IMR-90 (cell line): Measurements from ENCODE around the gene ALPP. TPM values are rescaled to one million over a fixed set of nuclear protein-coding genes. Genes with fewer than 3 reads are reported as not detected.

ENCODE experiments used
- ATAC-seq: fragments of 200-7000 bp; cut with Tn5 transposase; 2 replicates; pipeline ENCODE4 v1.9.1; 2020; ENCODE audit warnings: low read depth, mild to moderate bottlenecking, moderate library complexity
- BruUV-seq: library from RNA; stranded (reverse); fragments of 400-500 nt; replicated peaks from 2 replicates; lab custom pipeline; 2021; lab: Mats Ljungman, UMichigan
- CTCF ChIA-PET: fragments of 300-600 bp; formaldehyde crosslinking; extraction: SDS; loops from one replicate; lab custom pipeline; 2021; ENCODE audit warnings: antibody characterized with exemption; lab: Yijun Ruan, JAX
- POLR2A ChIA-PET: fragments of 300-600 bp; sonication (Branson Sonifier 250); formaldehyde crosslinking; loops from one replicate; lab custom pipeline; 2022; ENCODE audit warnings: antibody characterized with exemption; ENCODE audit not compliant: unreplicated experiment; lab: Charles Lee
- DNase-seq: peaks from one replicate; pipeline ENCODE4 v3.0.0; 2013
- H2AFZ ChIP-seq: replicated peaks from 2 replicates; pipeline ENCODE3; 2013; ENCODE audit warnings: low read length, mild to moderate bottlenecking; ENCODE audit not compliant: poor library complexity
- H2AK5ac ChIP-seq: 2 replicates; pipeline ENCODE4 v1.6.1; 2013; ENCODE audit warnings: low read depth, low read length, inconsistent platforms
- H2AK9ac ChIP-seq: replicated peaks from 2 replicates; pipeline ENCODE3; 2013; ENCODE audit warnings: mild to moderate bottlenecking, low read depth, low read length, moderate library complexity; ENCODE audit not compliant: poor library complexity
- H2BK120ac ChIP-seq: 2 replicates; pipeline ENCODE4 v1.6.1; 2013; ENCODE audit warnings: low read depth, low read length, inconsistent platforms
- H2BK15ac ChIP-seq: 3 replicates; pipeline ENCODE4 v1.6.1; 2013; ENCODE audit warnings: low read depth, low read length, inconsistent platforms
- H2BK20ac ChIP-seq: 2 replicates; pipeline ENCODE4 v1.6.1; 2013; ENCODE audit warnings: low read depth, mild to moderate bottlenecking, inconsistent platforms, low read length, moderate library complexity
- H2BK5ac ChIP-seq: 2 replicates; pipeline ENCODE4 v1.6.1; 2013; ENCODE audit warnings: mild to moderate bottlenecking, low read depth, low read length, inconsistent platforms; ENCODE audit not compliant: poor library complexity, severe bottlenecking
- H3K14ac ChIP-seq: replicated peaks from 2 replicates; pipeline ENCODE4 v1.6.1; 2013; ENCODE audit warnings: low read depth, low read length, inconsistent platforms
- H3K18ac ChIP-seq: 2 replicates; pipeline ENCODE4 v1.6.1; 2013; ENCODE audit warnings: low read depth, low read length, control low read depth
- H3K23ac ChIP-seq: 2 replicates; pipeline ENCODE4 v1.6.1; 2013; ENCODE audit warnings: low read depth, low read length, inconsistent platforms
- H3K27ac ChIP-seq: 2 replicates; pipeline ENCODE4 v1.5.1; 2013; ENCODE audit warnings: mild to moderate bottlenecking, control low read depth, low read length; ENCODE audit not compliant: insufficient read depth
- H3K27me3 ChIP-seq: 2 replicates; pipeline ENCODE4 v1.6.1; 2013; ENCODE audit warnings: low read length; ENCODE audit not compliant: control insufficient read depth, insufficient read depth
- H3K36me3 ChIP-seq: 2 replicates; pipeline ENCODE4 v1.6.1; 2013; ENCODE audit warnings: low read length, mixed read lengths; ENCODE audit not compliant: control insufficient read depth, insufficient read depth
- H3K4ac ChIP-seq: 2 replicates; pipeline ENCODE4 v1.6.1; 2013; ENCODE audit warnings: low read depth, low read length, inconsistent platforms
- H3K4me1 ChIP-seq: 2 replicates; pipeline ENCODE4 v1.6.1; 2013; ENCODE audit warnings: low read length, mixed read lengths; ENCODE audit not compliant: control insufficient read depth, insufficient read depth
- H3K4me2 ChIP-seq: 2 replicates; pipeline ENCODE4 v1.6.1; 2013; ENCODE audit warnings: low read depth, mild to moderate bottlenecking, control low read depth, low read length, moderate library complexity
- H3K4me3 ChIP-seq: 2 replicates; pipeline ENCODE4 v1.5.1; 2013; ENCODE audit warnings: low read depth, mild to moderate bottlenecking, control low read depth, low read length, moderate library complexity; ENCODE audit not compliant: insufficient read depth
- H3K56ac ChIP-seq: 2 replicates; pipeline ENCODE4 v1.6.1; 2013; ENCODE audit warnings: low read length, inconsistent platforms; ENCODE audit not compliant: insufficient read depth; ENCODE audit errors: extremely low read depth
- H3K79me1 ChIP-seq, 2 experiments: 2 replicates each; pipeline ENCODE4 v1.6.1; 2013; ENCODE audit warnings: low read length in 2 of 2, inconsistent platforms in 1 of 2, low read depth in 1 of 2
- H3K9ac ChIP-seq: 2 replicates; pipeline ENCODE4 v1.6.1; 2013; ENCODE audit warnings: low read depth, low read length, control low read depth
- H3K9me1 ChIP-seq: 2 replicates; pipeline ENCODE4 v1.6.1; 2013; ENCODE audit warnings: low read length, inconsistent platforms; ENCODE audit not compliant: insufficient read depth
- H3K9me3 ChIP-seq: 2 replicates; pipeline ENCODE4 v1.6.1; 2013; ENCODE audit warnings: low read length; ENCODE audit not compliant: control insufficient read depth, insufficient read depth
- H4K20me1 ChIP-seq: 2 replicates; pipeline ENCODE4 v1.6.1; 2013; ENCODE audit warnings: low read length, inconsistent platforms; ENCODE audit not compliant: insufficient read depth
- H4K5ac ChIP-seq: 2 replicates; pipeline ENCODE4 v1.6.1; 2013; ENCODE audit warnings: mild to moderate bottlenecking, low read depth, low read length, control low read depth
- H4K8ac ChIP-seq, 2 experiments: 2 replicates each; pipeline ENCODE4 v1.6.1; 2013; ENCODE audit warnings: low read depth in 2 of 2, low read length in 2 of 2, control low read depth in 1 of 2, inconsistent platforms in 1 of 2
- H4K91ac ChIP-seq: 2 replicates; pipeline ENCODE4 v1.6.1; 2013; ENCODE audit warnings: low read depth, low read length, inconsistent platforms; ENCODE audit not compliant: insufficient read depth
- CHD1 ChIP-seq: IDR thresholded peaks from 2 replicates; pipeline ENCODE4 v1.6.1; 2012; ENCODE audit warnings: low read depth, low read length, improper control_type of control experiment
- CTCF ChIP-seq: conservative IDR thresholded peaks from 2 replicates; pipeline ENCODE4 v1.5.1; 2012; ENCODE audit warnings: mild to moderate bottlenecking, low read depth, low read length, improper control_type of control experiment
- ELK1 ChIP-seq: fragments of 150-350 bp; IDR thresholded peaks from 2 replicates; pipeline ENCODE4 v1.6.1; 2016; ENCODE audit warnings: low read depth, mild to moderate bottlenecking, low read length, moderate library complexity, borderline replicate concordance
- FOS ChIP-seq: fragments of 150-350 bp; IDR thresholded peaks from 2 replicates; pipeline ENCODE4 v1.6.1; 2016; ENCODE audit warnings: low read depth, low read length
- MAFK ChIP-seq: IDR thresholded peaks from 2 replicates; pipeline ENCODE4 v1.6.1; 2012; ENCODE audit warnings: low read depth, low read length, improper control_type of control experiment
- MAZ ChIP-seq: IDR thresholded peaks from 2 replicates; pipeline ENCODE4 v1.6.1; 2012; ENCODE audit warnings: low read depth, mild to moderate bottlenecking, low read length, improper control_type of control experiment, moderate library complexity, borderline replicate concordance
- MXI1 ChIP-seq: IDR thresholded peaks from 2 replicates; pipeline ENCODE4 v1.6.1; 2012; ENCODE audit warnings: low read depth, mild to moderate bottlenecking, low read length, moderate library complexity, borderline replicate concordance
- NFE2L2 ChIP-seq: fragments of 150-350 bp; IDR thresholded peaks from 2 replicates; pipeline ENCODE4 v1.6.1; 2016; ENCODE audit warnings: low read depth, mild to moderate bottlenecking, low read length
- RAD21 ChIP-seq: IDR thresholded peaks from 2 replicates; pipeline ENCODE4 v1.6.1; 2012; ENCODE audit warnings: low read length, improper control_type of control experiment
- RFX5 ChIP-seq: IDR thresholded peaks from 2 replicates; pipeline ENCODE4 v1.8.0; 2012; ENCODE audit warnings: low read depth, mild to moderate bottlenecking, low read length, moderate library complexity
- SMC3 ChIP-seq: fragments of 150-350 bp; IDR thresholded peaks from 2 replicates; pipeline ENCODE4 v1.6.1; 2016; ENCODE audit warnings: low read depth, mild to moderate bottlenecking, antibody characterized with exemption, low read length, moderate library complexity
- USF2 ChIP-seq: fragments of 150-350 bp; IDR thresholded peaks from 2 replicates; pipeline ENCODE4 v1.6.1; 2017; ENCODE audit warnings: mild to moderate bottlenecking, antibody characterized with exemption, low read length, low read depth
- WGBS, 2 experiments: methylation state at CpG; one replicate each; pipeline versions ENCODE4 v1.1.5 to v1.1.7; 2013; ENCODE audit warnings: missing lambda C conversion rate in 2 of 2; ENCODE audit not compliant: insufficient read length in 1 of 2; ENCODE audit errors: extremely low coverage in 2 of 2; 5-methylcytosine and 5-hydroxymethylcytosine counted together
- dilution Hi-C: fragments of 300-500 bp; cut with HindIII; formaldehyde crosslinking; loops from one replicate; pipeline ENCODE4 v1.14.3; 2018; ENCODE audit warnings: low sequenced_read_pairs; ENCODE audit not compliant: unreplicated experiment
- in situ Hi-C: fragments of 300-500 bp; cut with MboI; formaldehyde crosslinking; loops from 3 replicates; pipeline ENCODE4 v1.14.3; 2019; ENCODE audit warnings: low sequenced_read_pairs, inconsistent platforms, mixed read lengths
- intact Hi-C: fragments of 100-400 bp; cut with micrococcal nuclease; formaldehyde crosslinking; loops from 2 replicates; pipeline ENCODE4 v1.10.0; 2022
- polyA plus RNA-seq, 3 experiments: library from polyadenylated mRNA; depleted of rRNA; stranded (reverse); fragments of >200 nt; gene quantifications; 2 replicates each; pipeline ENCODE4 v1.2.3, GENCODE V29; 2012; ENCODE audit warnings: low replicate concordance in 1 of 3
- total RNA-seq: library from RNA; depleted of rRNA; stranded (reverse); fragments of >200 nt; gene quantifications from 2 replicates; pipeline ENCODE4 v1.2.3, GENCODE V29; 2012

The ALPP gene
- total and polyA plus RNA-seq, 2 of the 4 experiments (the other 2 are of a cell fraction) = not detected

- no peak overlapping the region for H2BK20ac ChIP-seq
- H3K4me3 ChIP-seq = no peak overlapping the region
- dilution Hi-C loops = no loop called here
- no peaks in the 10 kb centered on the region for H3K36me3 ChIP-seq
- CTCF ChIA-PET = interaction anchor here (0.7 kb wide), 1 partner anchor 8 kb away, joined by 5 read pairs; no protein-coding TSS in a partner anchor
- no peaks in the 10 kb centered on the region for H3K79me1 ChIP-seq
- ATAC-seq (no peak), DNase-seq (no peak)
- H3K56ac ChIP-seq = no peak overlapping the region
- in situ Hi-C loops = no loop called here
- no peak overlapping the region for H3K14ac ChIP-seq
- H3K4me2 ChIP-seq = no peak overlapping the region
- BruUV-seq = no TSS peak
- no peaks in the 10 kb centered on the region for H3K4me1 ChIP-seq
- no peak overlapping the region for H2BK5ac ChIP-seq
- 74% methylated on average over 4 of the region's 8 CpGs; no CpG with 5 or more reads in 1 of the 2 experiments for WGBS, 2 experiments
- no peak overlapping the region for H3K27ac ChIP-seq
- peaks cover 32% of the 10 kb centered on the region for H3K27me3 ChIP-seq
- no peaks in the 10 kb centered on the region for H4K20me1 ChIP-seq
- no peaks in the 10 kb centered on the region for H3K9me1 ChIP-seq
- H2BK15ac ChIP-seq = no peak overlapping the region
- no peak overlapping the region for H2AFZ ChIP-seq
- POLR2A ChIA-PET = no interaction called here
- no peak overlapping the region for H3K23ac ChIP-seq
- no peak overlapping the region for H4K91ac ChIP-seq
- TF ChIP-seq SMC3 (no peak), FOS (no peak), NFE2L2 (no peak), RFX5 (no peak), MXI1 (no peak), ELK1 (no peak), CHD1 (no peak), MAZ (no peak), CTCF (no peak), USF2 (no peak), MAFK (no peak), RAD21 (no peak)
- no peak overlapping the region for H3K9ac ChIP-seq
- H3K9me3 ChIP-seq = no peaks in the 10 kb centered on the region
- no peak overlapping the region for H2BK120ac ChIP-seq
- H4K8ac ChIP-seq = no peak overlapping the region
- no peak overlapping the region for H3K18ac ChIP-seq
- H2AK9ac ChIP-seq = no peak overlapping the region
- H3K4ac ChIP-seq = no peak overlapping the region
- intact Hi-C loops = no loop called here
- H4K5ac ChIP-seq = no peak overlapping the region
- no peak overlapping the region for H2AK5ac ChIP-seq
These were observed 15.0 kb downstream of the ALPP start for GRCh38 chr2:232393556-232393955.
